Upper lobe of left lung (tissue), 4 donors: Measurements from ENCODE around the gene ABI1.

Source experiments
- EP300 ChIP-seq, 4 donors: sonication (generic); formaldehyde crosslinking; IDR thresholded peaks; one replicate each; pipeline ENCODE4 v1.5.1; 2017; ENCODE audit warnings: antibody characterized with exemption in 4 of 4, control low read depth in 2 of 4
- POLR2A ChIP-seq, 4 donors: fragments of 450-650 bp; IDR thresholded peaks; one replicate each; pipeline ENCODE4 v1.5.1; 2016 to 2017; ENCODE audit warnings: antibody characterized with exemption in 4 of 4, mild to moderate bottlenecking in 2 of 4
- POLR2AphosphoS5 ChIP-seq, 2 donors: sonication (generic); formaldehyde crosslinking; IDR thresholded peaks; one replicate each; pipeline ENCODE4 v1.5.1; 2017; ENCODE audit warnings: antibody characterized with exemption in 2 of 2
- TF ChIP-seq, protein P1 (sequence below), 6 experiments: fragments of 450-650 bp in 4 of 6; fragments of 200-600 bp in 2 of 6; sonication (generic) in 2 of 6; IDR thresholded peaks; one replicate each; pipeline ENCODE4 v1.5.1; 2016 to 2019; ENCODE audit warnings: antibody characterized with exemption in 6 of 6

DNA sequence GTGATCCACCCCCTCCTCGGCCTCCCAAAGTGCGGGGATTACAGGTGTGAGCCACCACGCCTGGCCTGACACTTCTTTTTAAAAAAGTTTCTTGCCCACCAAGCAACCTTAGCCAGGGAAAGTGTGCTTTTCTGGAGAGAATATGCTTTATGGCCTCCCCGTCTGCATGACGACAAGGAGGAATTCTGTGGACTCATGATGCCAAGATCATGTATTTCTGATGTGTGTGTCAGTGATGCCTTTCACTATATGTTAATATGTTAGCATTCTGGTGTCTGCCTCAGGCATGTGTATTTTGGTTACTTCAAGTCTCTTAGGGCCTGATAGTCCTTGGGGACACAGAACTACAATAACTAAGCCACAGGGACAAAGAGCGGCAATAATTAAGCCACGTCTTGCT lies 161.1 kb downstream of the ABI1 start:
- TF ChIP-seq POLR2AphosphoS5 (IDR thresholded peaks at IDR 0.05) (no peak), POLR2A (IDR thresholded peaks at IDR 0.05) (no peak), EP300 (IDR thresholded peaks at IDR 0.05) (no peak)
- TF ChIP-seq, protein P1, sequence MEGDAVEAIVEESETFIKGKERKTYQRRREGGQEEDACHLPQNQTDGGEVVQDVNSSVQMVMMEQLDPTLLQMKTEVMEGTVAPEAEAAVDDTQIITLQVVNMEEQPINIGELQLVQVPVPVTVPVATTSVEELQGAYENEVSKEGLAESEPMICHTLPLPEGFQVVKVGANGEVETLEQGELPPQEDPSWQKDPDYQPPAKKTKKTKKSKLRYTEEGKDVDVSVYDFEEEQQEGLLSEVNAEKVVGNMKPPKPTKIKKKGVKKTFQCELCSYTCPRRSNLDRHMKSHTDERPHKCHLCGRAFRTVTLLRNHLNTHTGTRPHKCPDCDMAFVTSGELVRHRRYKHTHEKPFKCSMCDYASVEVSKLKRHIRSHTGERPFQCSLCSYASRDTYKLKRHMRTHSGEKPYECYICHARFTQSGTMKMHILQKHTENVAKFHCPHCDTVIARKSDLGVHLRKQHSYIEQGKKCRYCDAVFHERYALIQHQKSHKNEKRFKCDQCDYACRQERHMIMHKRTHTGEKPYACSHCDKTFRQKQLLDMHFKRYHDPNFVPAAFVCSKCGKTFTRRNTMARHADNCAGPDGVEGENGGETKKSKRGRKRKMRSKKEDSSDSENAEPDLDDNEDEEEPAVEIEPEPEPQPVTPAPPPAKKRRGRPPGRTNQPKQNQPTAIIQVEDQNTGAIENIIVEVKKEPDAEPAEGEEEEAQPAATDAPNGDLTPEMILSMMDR (IDR thresholded peaks at IDR 0.05): no peak
